HG03571 (cell line): ENCODE measurements around the gene CAPN13.

Source experiments
- ATAC-seq: cut with Tn5 transposase; IDR thresholded peaks from one replicate; pipeline ENCODE4 v1.9.1; 2021; ENCODE audit not compliant: unreplicated experiment

Gene CAPN13

DNA sequence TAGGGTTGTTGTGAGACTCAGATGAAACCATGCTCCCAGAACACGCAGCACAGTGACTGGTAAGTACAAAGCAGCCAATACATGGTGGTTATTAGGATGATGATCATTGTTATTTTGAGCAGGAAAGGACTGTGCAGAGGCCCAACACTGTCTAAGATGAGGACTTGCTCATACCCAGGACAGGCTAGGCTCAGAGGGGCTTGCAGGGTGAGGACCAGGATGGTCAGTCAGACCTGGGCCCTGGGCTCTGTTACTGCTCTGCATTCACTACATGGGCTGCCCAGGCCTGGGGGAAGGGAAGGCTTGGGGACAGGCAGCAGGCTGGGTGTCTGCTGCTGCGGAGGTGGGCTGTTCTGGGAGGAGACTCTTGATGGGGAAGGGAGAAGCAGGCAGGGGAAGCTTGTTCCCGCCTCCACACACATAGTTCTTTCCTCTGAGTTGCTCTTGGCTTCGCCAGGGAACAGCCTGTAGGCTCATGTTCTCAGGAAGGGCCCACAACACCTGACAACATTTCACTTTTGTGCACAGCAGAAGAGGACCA lies 17.5 kb downstream of the CAPN13 start:
- no peak for ATAC-seq

DNA sequence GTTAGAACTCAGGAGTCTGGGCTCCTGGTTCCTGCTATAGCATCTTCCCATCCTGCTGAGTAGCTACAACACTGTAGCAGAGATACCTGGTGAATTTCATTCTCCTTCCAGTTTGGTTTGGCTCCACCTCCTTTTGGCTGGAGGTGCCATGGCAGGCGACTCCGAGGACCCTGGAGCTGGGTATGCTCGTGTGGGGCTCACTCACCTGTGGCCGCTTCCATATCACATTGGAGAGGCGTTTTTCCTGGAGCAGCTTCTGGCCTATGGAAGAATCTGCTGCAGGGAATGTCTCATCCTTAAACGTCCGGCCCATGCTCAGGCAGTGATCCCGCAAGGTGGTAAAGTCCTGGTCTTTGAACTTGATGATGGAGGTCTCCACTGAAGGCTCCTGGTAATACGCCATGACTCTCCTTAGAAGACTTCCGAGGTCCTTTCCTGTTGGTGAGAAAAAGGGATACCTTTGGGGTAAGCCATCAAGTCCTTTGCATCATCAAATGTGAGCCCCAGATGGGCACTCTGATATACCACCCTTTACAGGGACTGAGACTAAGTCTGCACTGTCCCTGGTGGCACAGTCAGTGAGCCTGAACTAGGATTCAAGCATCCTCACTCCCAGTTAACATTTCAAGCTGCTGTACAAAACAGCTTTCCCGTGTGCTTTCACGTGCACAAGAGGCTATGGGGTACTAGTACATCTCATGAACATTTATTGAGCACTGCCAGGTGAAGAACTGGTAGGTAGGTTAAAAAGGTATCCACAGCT lies 20.1 kb downstream of the CAPN13 start:
- ATAC-seq = no peak

- ATAC-seq = no peak
These were observed 22.6 kb downstream of the CAPN13 start for GRCh38 chr2:30784682-30785081.

- no peak for ATAC-seq
These were observed 25.2 kb downstream of the CAPN13 start for GRCh38 chr2:30781961-30782533.

DNA sequence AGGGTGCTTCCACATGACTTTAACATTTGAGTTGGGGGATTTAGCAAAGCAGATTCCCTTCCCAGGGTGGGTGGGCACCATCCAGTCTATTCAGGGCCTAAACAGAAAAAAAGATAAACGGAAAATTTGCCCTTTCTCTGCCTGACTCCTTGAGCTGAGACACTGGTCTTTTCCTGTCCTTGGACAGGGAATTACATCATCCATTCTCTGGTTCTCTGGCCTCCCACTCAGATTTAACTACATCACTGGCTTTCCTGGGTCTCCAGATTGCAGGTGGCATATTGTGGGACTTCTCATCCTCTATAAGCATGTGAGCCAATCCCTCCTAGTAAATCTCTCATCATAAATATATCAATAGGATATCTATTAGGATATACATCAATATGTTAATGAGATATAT lies 25.8 kb downstream of the CAPN13 start:
- ATAC-seq = no peak

GRCh38 chr2:30780776-30781330 lies 26.4 kb downstream of the CAPN13 start:
- ATAC-seq = no peak

- ATAC-seq = no peak
These were observed 28.6 kb downstream of the CAPN13 start for GRCh38 chr2:30778611-30779010.

- no peak for ATAC-seq
These were observed 29.4 kb downstream of the CAPN13 start for GRCh38 chr2:30777661-30778505.

DNA sequence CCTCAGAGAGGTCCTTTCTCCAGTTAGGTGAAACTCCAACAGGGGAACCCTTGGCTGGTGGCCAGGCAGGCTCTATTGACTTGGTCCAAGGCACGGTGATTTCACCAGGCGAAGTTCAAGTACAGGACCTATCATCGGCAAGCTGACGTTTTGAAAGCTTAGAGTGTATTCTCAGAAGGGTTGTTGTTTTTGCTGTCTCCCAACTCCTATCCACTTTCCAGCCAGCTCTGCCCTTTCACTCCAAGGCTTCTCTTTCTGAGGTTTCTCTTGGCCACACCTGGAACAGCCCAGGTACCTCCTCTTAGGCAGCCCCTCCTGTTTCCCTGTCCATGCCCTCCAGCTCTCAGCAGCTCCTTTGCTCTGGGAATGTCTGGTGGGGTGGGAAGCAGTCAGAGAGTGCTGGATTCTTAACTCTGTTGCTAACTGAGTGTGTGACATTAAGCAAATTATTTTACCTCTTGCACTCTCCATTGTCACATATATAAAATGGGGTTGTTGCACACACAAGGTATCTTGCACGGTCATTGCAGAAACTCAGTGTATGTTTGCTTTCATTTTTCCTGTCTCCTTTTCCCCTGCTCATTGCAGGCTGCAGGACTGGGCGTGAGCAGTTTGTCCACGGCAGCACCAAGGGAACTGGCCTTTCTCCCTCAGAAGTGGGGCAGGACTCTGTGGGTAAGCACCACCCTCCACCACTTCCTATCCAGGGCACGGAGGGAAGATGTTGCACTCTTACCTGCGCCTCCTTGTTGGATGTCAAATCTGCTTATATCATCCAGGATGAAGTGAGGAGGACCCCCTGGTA lies 30.2 kb downstream of the CAPN13 start:
- no peak for ATAC-seq

- ATAC-seq = no peak
These were observed 31.4 kb downstream of the CAPN13 start for GRCh38 chr2:30775833-30776232.

- ATAC-seq = no peak
These were observed 35.1 kb downstream of the CAPN13 start for GRCh38 chr2:30772021-30772705.

- no peak for ATAC-seq
These were observed 36.2 kb downstream of the CAPN13 start for GRCh38 chr2:30770816-30771576.

GRCh38 chr2:30769891-30770462 lies 37.3 kb downstream of the CAPN13 start:
- ATAC-seq = no peak

- no peak for ATAC-seq
These were observed 37.8 kb downstream of the CAPN13 start for GRCh38 chr2:30769481-30769780.

DNA sequence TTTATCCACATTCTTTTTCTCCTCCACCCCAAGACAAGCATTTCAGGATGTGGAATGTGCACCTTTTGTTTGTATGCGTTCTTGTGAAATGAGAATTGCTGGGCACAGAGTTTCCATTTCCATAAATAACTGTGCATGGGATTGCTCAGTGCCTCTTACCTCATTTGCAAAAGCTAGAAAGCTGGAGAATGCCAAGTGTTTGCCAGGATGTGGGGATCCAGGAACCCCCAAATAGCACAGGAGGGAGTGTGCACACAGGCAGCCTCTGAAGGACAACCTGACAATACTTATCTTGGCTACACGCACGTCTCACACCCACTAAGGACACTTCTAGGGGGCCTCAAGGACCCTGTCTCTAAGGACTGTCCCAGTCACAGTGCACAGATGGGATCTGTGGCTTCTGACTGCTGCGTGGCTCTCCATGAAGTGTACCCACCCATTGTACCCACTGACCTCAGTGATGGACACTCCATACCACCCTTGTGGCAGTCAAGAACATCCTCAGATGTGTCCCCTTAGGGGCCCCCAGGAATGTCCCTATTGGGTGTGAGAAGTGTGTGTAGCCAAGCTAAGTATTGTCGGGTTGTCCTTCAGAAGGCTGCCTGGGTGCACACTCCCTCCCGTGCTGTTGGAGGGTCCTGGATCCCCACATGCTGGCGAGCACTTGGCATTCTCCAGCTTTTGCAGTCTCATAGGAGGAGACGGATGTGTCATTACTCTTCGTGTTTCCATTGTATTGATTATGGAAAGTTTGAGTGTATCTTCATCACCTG lies 38.4 kb downstream of the CAPN13 start:
- no peak for ATAC-seq

GRCh38 chr2:30768036-30768686 lies 39.1 kb downstream of the CAPN13 start:
- no peak for ATAC-seq

- no peak for ATAC-seq
These were observed 40.6 kb downstream of the CAPN13 start for GRCh38 chr2:30766666-30767065.
